ENCODE results near the gene ILKAP.

GRCh38 chr2:238226698-238227586 lies 23.4 kb upstream of the ILKAP start:
- TF ChIP-seq MYC (IDR thresholded peaks at IDR 0.05; ENCODE audit: low read depth, low read length) (no peak), POLR2A (IDR thresholded peaks at IDR 0.05; ENCODE audit: extremely low read depth, insufficient read length) (no peak)
- TF ChIP-seq, protein P1, sequence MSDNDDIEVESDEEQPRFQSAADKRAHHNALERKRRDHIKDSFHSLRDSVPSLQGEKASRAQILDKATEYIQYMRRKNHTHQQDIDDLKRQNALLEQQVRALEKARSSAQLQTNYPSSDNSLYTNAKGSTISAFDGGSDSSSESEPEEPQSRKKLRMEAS (IDR thresholded peaks at IDR 0.05; ENCODE audit: low read depth, low read length), result no peak
- TF ChIP-seq, protein P2, sequence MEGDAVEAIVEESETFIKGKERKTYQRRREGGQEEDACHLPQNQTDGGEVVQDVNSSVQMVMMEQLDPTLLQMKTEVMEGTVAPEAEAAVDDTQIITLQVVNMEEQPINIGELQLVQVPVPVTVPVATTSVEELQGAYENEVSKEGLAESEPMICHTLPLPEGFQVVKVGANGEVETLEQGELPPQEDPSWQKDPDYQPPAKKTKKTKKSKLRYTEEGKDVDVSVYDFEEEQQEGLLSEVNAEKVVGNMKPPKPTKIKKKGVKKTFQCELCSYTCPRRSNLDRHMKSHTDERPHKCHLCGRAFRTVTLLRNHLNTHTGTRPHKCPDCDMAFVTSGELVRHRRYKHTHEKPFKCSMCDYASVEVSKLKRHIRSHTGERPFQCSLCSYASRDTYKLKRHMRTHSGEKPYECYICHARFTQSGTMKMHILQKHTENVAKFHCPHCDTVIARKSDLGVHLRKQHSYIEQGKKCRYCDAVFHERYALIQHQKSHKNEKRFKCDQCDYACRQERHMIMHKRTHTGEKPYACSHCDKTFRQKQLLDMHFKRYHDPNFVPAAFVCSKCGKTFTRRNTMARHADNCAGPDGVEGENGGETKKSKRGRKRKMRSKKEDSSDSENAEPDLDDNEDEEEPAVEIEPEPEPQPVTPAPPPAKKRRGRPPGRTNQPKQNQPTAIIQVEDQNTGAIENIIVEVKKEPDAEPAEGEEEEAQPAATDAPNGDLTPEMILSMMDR (IDR thresholded peaks at IDR 0.05; ENCODE audit: low read depth, low read length), result no peak

All from NB4 (cell line).